Testis (tissue), 3 donors: ENCODE data around the gene PNO1. TPM values are rescaled to one million over a fixed set of nuclear protein-coding genes. Genes with fewer than 3 reads are reported as not detected.
A peak's percentile ranks its signal among the peaks of the same experiment; 100 is the strongest.

Experiments used
- DNase-seq: peaks from one replicate; pipeline ENCODE4 v3.0.0-alpha.2; 2019
- H3K27ac ChIP-seq, 2 donors: fragments of 200-600 bp; sonication (generic); one replicate each; pipeline ENCODE4 v1.5.1; 2019
- H3K27me3 ChIP-seq: fragments of 200-600 bp; sonication (generic); one replicate; pipeline ENCODE4 v1.5.1; 2019
- H3K36me3 ChIP-seq: fragments of 200-600 bp; sonication (generic); one replicate; pipeline ENCODE4 v1.5.1; 2017; ENCODE audit warnings: low read depth; ENCODE audit errors: missing control alignments
- H3K4me1 ChIP-seq: fragments of 200-600 bp; sonication (generic); one replicate; pipeline ENCODE4 v1.5.1; 2019
- H3K4me3 ChIP-seq, 2 donors: fragments of 200-600 bp; sonication (generic); one replicate each; pipeline ENCODE4 v1.5.1; 2017 to 2019
- H3K9me3 ChIP-seq: fragments of 200-600 bp; sonication (generic); one replicate; pipeline ENCODE4 v1.5.1; 2017
- POLR2A ChIP-seq: fragments of 450-650 bp; IDR thresholded peaks from one replicate; pipeline ENCODE4 v1.6.1; 2017; ENCODE audit warnings: antibody characterized with exemption, mild to moderate bottlenecking, moderate library complexity
- WGBS, 2 donors: methylation state at CpG; one replicate each; pipeline ENCODE4 v1.1.5; 2018; 5-methylcytosine and 5-hydroxymethylcytosine counted together
- intact Hi-C: fragments of 100-400 bp; cut with DNase I; formaldehyde crosslinking; loops from one replicate; pipeline ENCODE4 v1.15.1; 2023; ENCODE audit warnings: low total_unique reads
- polyA plus RNA-seq: library from polyadenylated mRNA; stranded (reverse); fragments of 350-450 nt; fragmentation: Illumina TruSeq; extraction: RNeasy Lipid Tissue Mini Kit (QIAGEN cat#74804); gene quantifications from one replicate; pipeline ENCODE4 v1.2.3, GENCODE V29; 2014; ENCODE audit warnings: low read depth, low replicate concordance; ENCODE audit not compliant: insufficient read depth
- total RNA-seq, 2 donors: library from RNA; depleted of rRNA; stranded (reverse); fragments of >200 nt; gene quantifications; one replicate each; pipeline ENCODE4 v1.2.3, GENCODE V29; 2016
- TF ChIP-seq, protein P1 (sequence below), 3 experiments: fragments of 450-650 bp in 2 of 3; fragments of 200-600 bp in 1 of 3; sonication (generic) in 1 of 3; IDR thresholded peaks; one replicate each; pipeline ENCODE4 v1.5.1; 2016 to 2019; ENCODE audit warnings: antibody characterized with exemption in 3 of 3, mild to moderate bottlenecking in 2 of 3, moderate library complexity in 1 of 3

The PNO1 gene
- total and polyA plus RNA-seq, 3 donors from 2014 or later = 13.3 to 18.4 (median 15.4) TPM

DNA sequence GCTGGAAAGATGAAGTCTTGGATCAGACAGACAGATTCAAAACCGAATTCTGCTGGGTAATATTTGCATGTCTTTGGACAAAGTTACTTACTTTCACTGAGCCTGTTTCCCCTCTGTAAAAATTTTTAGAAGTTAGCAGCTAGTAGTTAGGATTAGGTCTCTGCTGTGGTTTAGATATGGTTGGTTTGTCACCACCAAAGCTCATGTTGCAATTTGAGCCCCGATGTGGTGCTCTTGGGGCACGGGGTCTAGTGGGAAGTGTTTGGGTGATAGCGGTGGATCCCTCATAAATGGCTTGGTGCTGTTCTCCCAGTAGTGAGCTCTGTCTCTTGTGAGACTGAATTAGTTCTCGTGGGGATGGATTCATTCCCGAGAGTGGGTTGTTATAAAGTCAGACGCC lies 38.9 kb upstream of the PNO1 start:
- WGBS, 2 donors = 83 to 90% methylated on average over 7 of the region's 7 CpGs
- Histone ChIP-seq H3K4me3 (no peak overlapping the region), H3K36me3 (no peaks in the 10 kb centered on the region), H3K4me1 (peaks cover 6% of the 10 kb centered on the region), H3K27me3 (no peaks in the 10 kb centered on the region), H3K9me3 (no peaks in the 10 kb centered on the region), H3K27ac (no peak overlapping the region)
- no peak for DNase-seq
- intact Hi-C loops = no loop called here
- TF ChIP-seq POLR2A = no peak
- TF ChIP-seq, protein P1, sequence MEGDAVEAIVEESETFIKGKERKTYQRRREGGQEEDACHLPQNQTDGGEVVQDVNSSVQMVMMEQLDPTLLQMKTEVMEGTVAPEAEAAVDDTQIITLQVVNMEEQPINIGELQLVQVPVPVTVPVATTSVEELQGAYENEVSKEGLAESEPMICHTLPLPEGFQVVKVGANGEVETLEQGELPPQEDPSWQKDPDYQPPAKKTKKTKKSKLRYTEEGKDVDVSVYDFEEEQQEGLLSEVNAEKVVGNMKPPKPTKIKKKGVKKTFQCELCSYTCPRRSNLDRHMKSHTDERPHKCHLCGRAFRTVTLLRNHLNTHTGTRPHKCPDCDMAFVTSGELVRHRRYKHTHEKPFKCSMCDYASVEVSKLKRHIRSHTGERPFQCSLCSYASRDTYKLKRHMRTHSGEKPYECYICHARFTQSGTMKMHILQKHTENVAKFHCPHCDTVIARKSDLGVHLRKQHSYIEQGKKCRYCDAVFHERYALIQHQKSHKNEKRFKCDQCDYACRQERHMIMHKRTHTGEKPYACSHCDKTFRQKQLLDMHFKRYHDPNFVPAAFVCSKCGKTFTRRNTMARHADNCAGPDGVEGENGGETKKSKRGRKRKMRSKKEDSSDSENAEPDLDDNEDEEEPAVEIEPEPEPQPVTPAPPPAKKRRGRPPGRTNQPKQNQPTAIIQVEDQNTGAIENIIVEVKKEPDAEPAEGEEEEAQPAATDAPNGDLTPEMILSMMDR (IDR thresholded peaks at IDR 0.05) = no peak

DNA sequence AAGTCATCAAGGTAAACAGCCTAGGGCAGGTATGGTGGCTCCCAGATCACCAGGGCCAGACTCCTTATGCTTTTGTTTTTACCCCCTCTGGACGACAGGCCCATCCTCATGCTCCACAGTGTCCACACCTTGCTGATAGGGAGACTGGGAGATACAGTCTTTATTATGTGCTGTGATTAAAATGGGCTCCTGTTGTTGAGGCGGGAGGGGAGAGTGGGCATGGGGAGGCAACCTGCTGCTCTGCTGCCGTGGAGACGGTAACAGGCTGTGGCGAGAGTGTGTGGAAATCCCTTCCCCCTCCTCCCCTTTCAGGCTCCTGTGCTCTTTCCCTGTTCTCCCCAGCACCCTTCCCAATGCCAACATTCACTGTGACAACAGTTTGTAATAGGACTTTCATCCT lies 38.2 kb upstream of the PNO1 start:
- Histone ChIP-seq H3K27me3 (no peaks in the 10 kb centered on the region), H3K36me3 (no peaks in the 10 kb centered on the region), H3K27ac (no peak overlapping the region), H3K4me1 (peaks cover 6% of the 10 kb centered on the region), H3K9me3 (no peaks in the 10 kb centered on the region), H3K4me3 (no peak overlapping the region)
- no peak for TF ChIP-seq POLR2A
- TF ChIP-seq, protein P1 (IDR thresholded peaks at IDR 0.05) = no peak
- 77 to 88% methylated on average over 5 of the region's 5 CpGs for WGBS, 2 donors
- DNase-seq = no peak
- intact Hi-C loops = no loop called here

DNA sequence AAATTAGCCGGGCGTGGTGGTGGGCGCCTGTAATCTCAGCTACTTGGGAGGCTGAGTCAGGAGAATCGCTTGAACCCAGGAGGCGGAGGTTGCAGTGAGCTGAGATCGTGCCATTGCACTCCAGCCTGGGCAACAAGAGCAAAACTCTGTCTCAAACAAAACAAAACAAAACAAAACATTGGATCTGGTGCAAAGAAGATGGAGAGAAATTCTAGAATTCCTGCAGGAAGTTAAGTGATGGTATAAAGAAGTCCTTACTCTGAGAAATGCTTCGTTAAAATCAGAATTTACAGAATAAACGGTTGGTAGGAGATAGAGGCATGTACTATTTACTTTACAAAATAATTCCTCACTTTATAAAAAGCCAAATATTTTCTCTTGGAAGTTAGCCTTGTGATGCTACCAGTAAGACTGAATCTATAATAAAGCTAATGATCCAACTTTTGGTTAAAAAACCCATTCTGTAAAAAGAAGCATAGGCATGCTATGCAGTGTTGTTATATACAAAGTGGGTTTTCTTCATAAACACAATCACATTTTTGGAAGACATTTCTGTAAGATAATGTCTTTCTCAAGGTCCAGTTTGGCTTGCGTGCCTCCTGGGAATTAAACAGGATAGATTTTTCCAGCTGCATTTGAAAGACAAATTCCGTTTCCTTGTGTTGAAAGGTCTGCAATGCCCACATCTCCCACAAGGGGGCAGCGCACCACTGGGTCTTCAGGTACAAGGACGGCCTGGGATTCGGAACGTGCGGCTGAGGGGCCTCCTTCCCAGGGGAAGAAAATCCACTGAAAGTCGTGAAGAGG lies 35.6 kb upstream of the PNO1 start:
- Histone ChIP-seq H3K36me3 (no peaks in the 10 kb centered on the region), H3K9me3 (no peaks in the 10 kb centered on the region), H3K27ac (no peak overlapping the region), H3K27me3 (no peaks in the 10 kb centered on the region), H3K4me1 (peaks cover 6% of the 10 kb centered on the region), H3K4me3 (no peak overlapping the region)
- intact Hi-C loops = loop anchor here (10.0 kb wide), 1 partner anchor 123 kb away; no protein-coding TSS in a partner anchor
- peak; percentile 96 for DNase-seq
- 38 to 42% methylated on average over 16 of the region's 16 CpGs for WGBS, 2 donors
- no peak for TF ChIP-seq POLR2A
- TF ChIP-seq, protein P1 (IDR thresholded peaks at IDR 0.05) = peak; percentile 90 to 95 (median 93)

DNA sequence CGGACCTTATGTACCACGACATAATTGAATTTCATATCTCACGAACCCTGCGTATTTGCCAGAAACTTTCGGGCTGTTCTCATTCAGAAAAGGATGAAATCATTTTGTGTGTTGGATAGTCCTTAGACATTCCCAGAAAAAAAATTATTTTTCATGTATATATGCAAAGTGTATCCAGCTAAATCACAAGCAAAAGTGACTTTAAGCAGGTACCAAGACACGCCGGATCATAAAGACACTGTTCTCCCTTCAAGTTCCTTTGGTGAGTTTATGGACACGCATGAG lies 35.1 kb upstream of the PNO1 start:
- 17 to 19% methylated on average over 8 of the region's 8 CpGs for WGBS, 2 donors
- no peaks in the 10 kb centered on the region for H3K36me3 ChIP-seq
- DNase-seq = no peak
- peaks cover 6% of the 10 kb centered on the region for H3K4me1 ChIP-seq
- intact Hi-C loops = loop anchor here (10.0 kb wide), 1 partner anchor 122 kb away; no protein-coding TSS in a partner anchor
- H3K9me3 ChIP-seq = no peaks in the 10 kb centered on the region
- H3K4me3 ChIP-seq = no peak overlapping the region
- H3K27ac ChIP-seq = no peak overlapping the region
- no peaks in the 10 kb centered on the region for H3K27me3 ChIP-seq
- no peak for TF ChIP-seq POLR2A
- TF ChIP-seq, protein P1 (IDR thresholded peaks at IDR 0.05) = no peak

DNA sequence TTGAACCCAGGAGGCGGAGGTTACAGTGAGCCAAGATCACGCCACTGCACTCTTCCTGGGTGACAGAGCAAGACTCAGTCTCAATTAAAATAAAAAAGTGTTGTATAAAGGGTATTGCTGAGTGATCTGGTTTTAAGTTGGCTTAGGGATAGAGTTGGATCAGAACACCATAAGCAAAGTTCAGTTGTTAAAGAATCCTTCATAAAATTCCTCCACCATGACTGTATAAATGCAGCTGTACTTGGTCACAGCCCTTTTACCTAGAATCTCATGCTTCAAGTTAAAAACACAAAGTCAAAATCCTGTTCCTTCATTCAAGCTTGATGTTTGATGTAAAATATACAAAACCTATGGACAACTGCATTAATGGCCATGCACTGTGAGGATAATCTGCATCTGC lies 33.4 kb upstream of the PNO1 start:
- DNase-seq = no peak
- no peak overlapping the region for H3K27ac ChIP-seq
- no peaks in the 10 kb centered on the region for H3K27me3 ChIP-seq
- H3K4me1 ChIP-seq = peaks cover 6% of the 10 kb centered on the region
- TF ChIP-seq, protein P1 (IDR thresholded peaks at IDR 0.05) = no peak
- TF ChIP-seq POLR2A = no peak
- H3K36me3 ChIP-seq = no peaks in the 10 kb centered on the region
- intact Hi-C loops = loop anchor here (10.0 kb wide), 1 partner anchor 120 kb away; no protein-coding TSS in a partner anchor
- no peaks in the 10 kb centered on the region for H3K9me3 ChIP-seq
- 48 to 66% methylated on average over 2 of the region's 2 CpGs for WGBS, 2 donors
- H3K4me3 ChIP-seq = no peak overlapping the region
